Kidney (tissue), 14 donors: ENCODE data around the gene HOXC4. TPM values are rescaled to one million over a fixed set of nuclear protein-coding genes. Genes with fewer than 3 reads are reported as not detected.

Experiments
- DNase-seq, 5 donors: peaks; one replicate each; pipeline ENCODE4 v3.0.0-alpha.2; 2013 to 2020
- FAIRE-seq: peaks from 2 replicates; lab custom pipeline; 2012; peaks lifted over from hg19 to GRCh38; lab: Jason Lieb, UNC
- H3K27ac ChIP-seq, 2 donors: one replicate each; pipeline ENCODE4 v1.7.0; 2013; ENCODE audit warnings: low read depth in 2 of 2, low read length in 2 of 2, inconsistent platforms in 1 of 2
- H3K27me3 ChIP-seq: one replicate; pipeline ENCODE4 v1.7.1; 2013; ENCODE audit warnings: low read length, inconsistent platforms; ENCODE audit not compliant: control insufficient read depth, insufficient read depth
- H3K36me3 ChIP-seq, 3 donors: one replicate each; pipeline versions ENCODE4 v1.7.0 to v1.7.1; 2013; ENCODE audit warnings: low read length in 3 of 3, control low read depth in 1 of 3, inconsistent platforms in 1 of 3; ENCODE audit not compliant: insufficient read depth in 3 of 3, control insufficient read depth in 2 of 3
- H3K4me1 ChIP-seq, 3 donors: one replicate each; pipeline versions ENCODE4 v1.7.0 to v1.7.1; 2013; ENCODE audit warnings: low read length in 3 of 3, inconsistent platforms in 1 of 3, low read depth in 1 of 3; ENCODE audit not compliant: control insufficient read depth in 2 of 3, insufficient read depth in 2 of 3
- H3K4me3 ChIP-seq, 3 donors: one replicate each; pipeline versions ENCODE4 v1.7.0 to v1.8.1; 2013; ENCODE audit warnings: low read length in 3 of 3, control low read depth in 1 of 3, inconsistent platforms in 1 of 3
- H3K9ac ChIP-seq, 3 donors: one replicate each; pipeline versions ENCODE4 v1.7.0 to v1.7.1; 2013; ENCODE audit warnings: low read length in 3 of 3, control low read depth in 1 of 3, inconsistent platforms in 1 of 3
- H3K9me3 ChIP-seq, 3 donors: one replicate each; pipeline versions ENCODE4 v1.7.0 to v1.7.1; 2013; ENCODE audit warnings: low read length in 3 of 3, control low read depth in 1 of 3, inconsistent platforms in 1 of 3; ENCODE audit not compliant: control insufficient read depth in 2 of 3, insufficient read depth in 1 of 3
- CTCF ChIP-seq: IDR thresholded peaks from 3 replicates; pipeline ENCODE4 v1.5.1; 2012; ENCODE audit warnings: mild to moderate bottlenecking, moderate library complexity, borderline replicate concordance; ENCODE audit not compliant: insufficient read depth; ENCODE audit errors: extremely low read depth
- intact Hi-C: fragments of 100-400 bp; cut with DNase I; formaldehyde crosslinking; loops from one replicate; pipeline ENCODE4 v1.11.1; 2022
- polyA plus RNA-seq: library from polyadenylated mRNA; stranded (reverse); fragments of 350-450 nt; fragmentation: Illumina TruSeq; extraction: RNeasy Lipid Tissue Mini Kit (QIAGEN cat#74804); gene quantifications from one replicate; pipeline ENCODE4 v1.2.3, GENCODE V29; 2014; ENCODE audit warnings: low read depth, low replicate concordance; ENCODE audit not compliant: insufficient read depth
- total RNA-seq: library from RNA; stranded (reverse); fragmentation: NEBNext Ultra II Directional; extraction: Animal tissue kit (Norgen Biotek cat#: 25700); gene quantifications from one replicate; pipeline ENCODE4 v1.2.1, GENCODE V29; 2021
- donor health status: control.
- donor health status: control.
- donor health status: control.
- donor health status: control.
- donor health status: control.
- donor health status: DM: yes; HTN: yes; CAD: no.
- donor health status: Normal renal cell carcinoma (clear cell type).

Gene HOXC4
- total and polyA plus RNA-seq, 2 donors from 2014 or later = 13.9 to 24.5 TPM

- Histone ChIP-seq H3K9ac (no peak overlapping the region), H3K27ac (no peak overlapping the region), H3K27me3 (peaks cover 7% of the 10 kb centered on the region), H3K36me3 (no peaks in the 10 kb centered on the region), H3K9me3 (no peaks in the 10 kb centered on the region), H3K4me1 (peaks cover 4 to 13% (median 9%) of the 10 kb centered on the region in 3 donors), H3K4me3 (no peak overlapping the region)
- FAIRE-seq = no peak
- no peak for TF ChIP-seq CTCF
- intact Hi-C loops = no loop called here
- DNase-seq = peak in 4 of 5 donors; percentile 47 to 56 (median 53)
Measured at GRCh38 chr12:54046809-54047159, 6.9 kb upstream of the HOXC4 start.

- Histone ChIP-seq H3K4me1 (peaks cover 4 to 14% (median 9%) of the 10 kb centered on the region in 3 donors), H3K27me3 (peaks cover 7% of the 10 kb centered on the region), H3K9ac (no peak overlapping the region), H3K4me3 (no peak overlapping the region), H3K9me3 (no peaks in the 10 kb centered on the region), H3K27ac (no peak overlapping the region), H3K36me3 (no peaks in the 10 kb centered on the region)
- intact Hi-C loops = no loop called here
- TF ChIP-seq CTCF = no peak
- FAIRE-seq (no peak), DNase-seq (peak in 4 of 5 donors; percentile 43 to 71 (median 58))
Measured at GRCh38 chr12:54047160-54047963, 6.3 kb upstream of the HOXC4 start.

- no peak overlapping the region for H3K4me3 ChIP-seq
- DNase-seq = peak in 1 of 5 donors; percentile 17
- intact Hi-C loops = no loop called here
- peaks cover 7% of the 10 kb centered on the region for H3K27me3 ChIP-seq
- no peak for TF ChIP-seq CTCF
- no peak overlapping the region for H3K9ac ChIP-seq
- H3K27ac ChIP-seq = no peak overlapping the region
- no peaks in the 10 kb centered on the region for H3K9me3 ChIP-seq
- H3K36me3 ChIP-seq = no peaks in the 10 kb centered on the region
- FAIRE-seq = no peak
- H3K4me1 ChIP-seq = peaks cover 4 to 15% (median 5%) of the 10 kb centered on the region in 3 donors
Measured at GRCh38 chr12:54047964-54048303, 5.7 kb upstream of the HOXC4 start.
